GM12873 (cell line): ENCODE results near the gene C3orf52.

Source experiments
- CTCF ChIP-seq: IDR thresholded peaks from 2 replicates; pipeline ENCODE4 v1.5.1; 2012; ENCODE audit warnings: low read depth, mild to moderate bottlenecking, moderate library complexity, low read length, control low read depth; ENCODE audit not compliant: insufficient read depth; ENCODE audit errors: missing control alignments

C3orf52 gene

DNA sequence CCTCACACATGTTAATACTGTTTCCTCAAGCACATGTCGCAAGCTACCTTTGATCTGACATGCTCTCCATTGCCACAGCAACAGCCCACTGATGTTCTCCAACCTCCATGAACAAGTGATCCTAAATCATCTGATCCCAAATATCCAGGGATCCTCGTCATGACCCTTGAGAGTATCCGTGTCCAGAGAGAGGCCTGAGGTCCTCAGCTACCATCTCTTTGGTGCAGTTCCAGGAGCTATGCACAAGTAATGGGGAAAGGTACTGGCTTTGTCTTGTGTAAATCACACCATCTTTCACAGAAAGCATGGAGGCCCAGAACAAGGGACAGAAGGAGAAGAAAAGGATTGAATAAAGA lies 44.4 kb downstream of the C3orf52 start:
- no peak for TF ChIP-seq CTCF

DNA sequence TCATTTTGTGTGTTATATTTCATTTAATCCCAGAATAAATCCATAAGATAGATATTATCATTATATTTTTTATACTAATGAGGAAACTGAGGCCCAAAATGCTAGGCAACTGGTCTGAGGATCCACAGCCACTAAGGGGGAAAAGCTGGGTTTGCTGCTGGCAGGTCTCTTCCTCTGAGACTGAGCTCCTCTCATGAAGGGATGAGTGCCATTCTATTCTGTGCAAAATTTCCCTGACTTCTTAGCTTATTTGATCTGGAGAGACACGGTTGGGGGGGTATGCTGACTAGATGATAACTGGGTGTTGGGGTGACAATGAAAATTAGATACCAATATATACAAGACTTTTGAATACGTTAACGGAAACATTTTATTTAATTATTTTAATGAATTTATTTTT lies 44.9 kb downstream of the C3orf52 start:
- no peak for TF ChIP-seq CTCF

- TF ChIP-seq CTCF = no peak
Measured at GRCh38 chr3:112132088-112132487, 45.9 kb downstream of the C3orf52 start.

GRCh38 chr3:112132554-112132953 lies 46.4 kb downstream of the C3orf52 start:
- no peak for TF ChIP-seq CTCF

- TF ChIP-seq CTCF = no peak
Measured at GRCh38 chr3:112132975-112133448, 46.8 kb downstream of the C3orf52 start, which contains the start of gene GCSAM. Gene GCSAM (minus strand): TSS chr3:112133248. CDS start chr3:112133120, 128 bp downstream.

DNA sequence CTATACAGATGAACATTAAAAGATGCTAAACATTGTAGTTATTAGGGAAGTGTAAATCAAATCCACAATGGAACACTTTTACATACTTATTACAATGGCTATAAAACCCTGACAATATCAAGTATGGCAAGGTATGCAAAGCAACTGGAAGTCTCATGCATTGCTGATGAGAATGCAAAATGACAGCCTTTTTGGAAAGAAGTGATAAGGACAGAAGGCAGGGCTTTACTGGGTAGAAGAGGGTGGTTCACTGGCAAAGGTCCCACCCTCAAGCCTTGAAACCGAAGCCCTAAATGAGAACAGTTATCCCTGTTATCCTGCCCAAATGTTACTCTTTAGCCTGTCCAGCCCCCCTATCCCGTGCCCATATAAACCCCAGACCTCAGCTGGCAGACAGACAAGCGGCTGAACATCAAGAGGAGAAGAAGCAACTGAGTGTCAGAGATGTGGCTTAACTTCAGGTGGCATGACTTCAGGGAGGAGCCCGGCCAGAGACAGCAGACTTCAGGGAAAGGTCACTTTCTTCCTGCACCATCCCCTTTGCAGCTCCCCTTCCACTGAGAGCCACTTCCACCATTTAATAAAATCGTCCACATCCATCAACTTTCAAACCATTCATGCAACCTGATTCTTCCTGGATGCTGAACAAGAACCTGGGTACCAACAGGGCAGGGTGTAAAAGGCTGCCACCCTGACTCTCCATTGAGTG lies 47.6 kb downstream of the C3orf52 start:
- TF ChIP-seq CTCF = no peak

- no peak for TF ChIP-seq CTCF
Measured at GRCh38 chr3:112134335-112135124, 48.3 kb downstream of the C3orf52 start.
